HG02759 (cell line): ENCODE data around the gene TRAF3IP3.

Experiments used
- ATAC-seq: cut with Tn5 transposase; IDR thresholded peaks from one replicate; pipeline ENCODE4 v1.9.1; 2021; ENCODE audit warnings: mild to moderate bottlenecking, moderate library complexity; ENCODE audit not compliant: unreplicated experiment

Gene TRAF3IP3

GRCh38 chr1:209766051-209766450 lies 10.2 kb downstream of the TRAF3IP3 start:
- no peak for ATAC-seq

GRCh38 chr1:209767096-209767495 lies 11.2 kb downstream of the TRAF3IP3 start:
- ATAC-seq: no peak

- no peak for ATAC-seq
These were observed 11.9 kb downstream of the TRAF3IP3 start for GRCh38 chr1:209767706-209768105.

- ATAC-seq: peak; percentile 87
These were observed 12.5 kb downstream of the TRAF3IP3 start for GRCh38 chr1:209768354-209768774.

- ATAC-seq: peak; percentile 74
These were observed 13.5 kb downstream of the TRAF3IP3 start for GRCh38 chr1:209769171-209769904.

GRCh38 chr1:209769971-209770370 lies 14.1 kb downstream of the TRAF3IP3 start:
- no peak for ATAC-seq

GRCh38 chr1:209770636-209771415 lies 15.0 kb downstream of the TRAF3IP3 start:
- no peak for ATAC-seq

GRCh38 chr1:209772126-209772525 lies 16.3 kb downstream of the TRAF3IP3 start:
- ATAC-seq: no peak

GRCh38 chr1:209774592-209774991 lies 18.7 kb downstream of the TRAF3IP3 start:
- peak; percentile 45 for ATAC-seq

GRCh38 chr1:209775678-209776077 lies 19.8 kb downstream of the TRAF3IP3 start:
- ATAC-seq: no peak

GRCh38 chr1:209777587-209777986 lies 21.7 kb downstream of the TRAF3IP3 start:
- no peak for ATAC-seq

- no peak for ATAC-seq
These were observed 22.2 kb downstream of the TRAF3IP3 start for GRCh38 chr1:209778102-209778501.

GRCh38 chr1:209780268-209780667 lies 24.4 kb downstream of the TRAF3IP3 start:
- no peak for ATAC-seq

GRCh38 chr1:209783386-209783785 lies 27.5 kb downstream of the TRAF3IP3 start:
- ATAC-seq: no peak

- peak; percentile 99 for ATAC-seq
These were observed 28.7 kb downstream of the TRAF3IP3 start, which contains the start of gene C1orf74 for GRCh38 chr1:209784265-209785169. TSS of gene C1orf74 (minus strand) at chr1:209784559. CDS start at chr1:209783634, 925 bp downstream.

- no peak for ATAC-seq
These were observed 29.7 kb downstream of the TRAF3IP3 start for GRCh38 chr1:209785592-209785991.

GRCh38 chr1:209786146-209786545 lies 30.3 kb downstream of the TRAF3IP3 start:
- ATAC-seq: no peak

- no peak for ATAC-seq
These were observed 31.7 kb downstream of the TRAF3IP3 start for GRCh38 chr1:209787551-209787950.

- ATAC-seq: no peak
These were observed 33.4 kb downstream of the TRAF3IP3 start for GRCh38 chr1:209789245-209789644.

- no peak for ATAC-seq
These were observed 34.7 kb downstream of the TRAF3IP3 start for GRCh38 chr1:209790286-209791193.
